Tibial artery (tissue), 4 donors: Measurements from ENCODE around the gene TBX4.

ENCODE experiments used
- DNase-seq, 2 donors: peaks; one replicate each; pipeline ENCODE4 v3.0.0-alpha.2; 2019
- H3K27ac ChIP-seq, 2 donors: fragments of 200-600 bp; sonication (generic) in 1 of 2; 1 replicate in 1 of 2; 2 replicates in 1 of 2; pipeline ENCODE4 v1.5.1; 2018 to 2019; ENCODE audit warnings: mild to moderate bottlenecking in 1 of 2
- H3K27me3 ChIP-seq, 2 donors: fragments of 200-600 bp; sonication (generic) in 1 of 2; one replicate each; pipeline versions ENCODE4 v1.5.1 to v1.6.0; 2016 to 2019
- H3K36me3 ChIP-seq, 3 donors: fragments of 200-600 bp; sonication (generic) in 2 of 3; one replicate each; pipeline ENCODE4 v1.5.1; 2016 to 2019; ENCODE audit warnings: mild to moderate bottlenecking in 2 of 3
- H3K4me1 ChIP-seq, 4 donors: fragments of 200-600 bp; sonication (generic) in 2 of 4; 1 replicate in 3 of 4; 2 replicates in 1 of 4; pipeline ENCODE4 v1.5.1; 2016 to 2019
- H3K4me3 ChIP-seq, 2 donors: fragments of 200-600 bp; sonication (generic) in 1 of 2; 1 replicate in 1 of 2; 2 replicates in 1 of 2; pipeline ENCODE4 v1.5.1; 2018 to 2019; ENCODE audit warnings: mild to moderate bottlenecking in 2 of 2
- H3K9me3 ChIP-seq, 3 donors: fragments of 200-600 bp; sonication (generic) in 1 of 3; one replicate each; pipeline ENCODE4 v1.5.1; 2016 to 2019
- intact Hi-C: fragments of 100-400 bp; cut with DNase I; formaldehyde crosslinking; loops from one replicate; pipeline ENCODE4 v1.15.0; 2023; ENCODE audit warnings: low total_unique reads
- TF ChIP-seq, protein P1 (sequence below), 2 experiments: fragments of 200-600 bp in 1 of 2; fragments of 450-650 bp in 1 of 2; IDR thresholded peaks; one replicate each; pipeline ENCODE4 v1.5.1; 2017 to 2019; ENCODE audit warnings: antibody characterized with exemption in 2 of 2, mild to moderate bottlenecking in 1 of 2, moderate library complexity in 1 of 2

TBX4 gene

GRCh38 chr17:61414141-61414935 lies 37.9 kb upstream of the TBX4 start:
- Histone ChIP-seq H3K27me3 (no peaks in the 10 kb centered on the region), H3K27ac (peak overlapping the region; percentile 14 to 98), H3K4me1 (peaks cover 0 to 62% (median 47%) of the 10 kb centered on the region in 4 donors), H3K9me3 (no peaks in the 10 kb centered on the region), H3K4me3 (no peak overlapping the region), H3K36me3 (no peaks in the 10 kb centered on the region)
- intact Hi-C loops, result loop anchor here (5.0 to 10.0 kb wide), 4 partner anchors 420 to 737 kb away; partner anchors contain the start of genes BCAS3, BRIP1 and MED13
- peak; percentile 21 to 73 for DNase-seq
- TF ChIP-seq, protein P1, sequence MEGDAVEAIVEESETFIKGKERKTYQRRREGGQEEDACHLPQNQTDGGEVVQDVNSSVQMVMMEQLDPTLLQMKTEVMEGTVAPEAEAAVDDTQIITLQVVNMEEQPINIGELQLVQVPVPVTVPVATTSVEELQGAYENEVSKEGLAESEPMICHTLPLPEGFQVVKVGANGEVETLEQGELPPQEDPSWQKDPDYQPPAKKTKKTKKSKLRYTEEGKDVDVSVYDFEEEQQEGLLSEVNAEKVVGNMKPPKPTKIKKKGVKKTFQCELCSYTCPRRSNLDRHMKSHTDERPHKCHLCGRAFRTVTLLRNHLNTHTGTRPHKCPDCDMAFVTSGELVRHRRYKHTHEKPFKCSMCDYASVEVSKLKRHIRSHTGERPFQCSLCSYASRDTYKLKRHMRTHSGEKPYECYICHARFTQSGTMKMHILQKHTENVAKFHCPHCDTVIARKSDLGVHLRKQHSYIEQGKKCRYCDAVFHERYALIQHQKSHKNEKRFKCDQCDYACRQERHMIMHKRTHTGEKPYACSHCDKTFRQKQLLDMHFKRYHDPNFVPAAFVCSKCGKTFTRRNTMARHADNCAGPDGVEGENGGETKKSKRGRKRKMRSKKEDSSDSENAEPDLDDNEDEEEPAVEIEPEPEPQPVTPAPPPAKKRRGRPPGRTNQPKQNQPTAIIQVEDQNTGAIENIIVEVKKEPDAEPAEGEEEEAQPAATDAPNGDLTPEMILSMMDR (IDR thresholded peaks at IDR 0.05), result no peak

GRCh38 chr17:61414936-61415251 lies 37.3 kb upstream of the TBX4 start:
- no peaks in the 10 kb centered on the region for H3K36me3 ChIP-seq
- no peak overlapping the region for H3K4me3 ChIP-seq
- intact Hi-C loops, result loop anchor here (5.0 to 10.0 kb wide), 4 partner anchors 420 to 738 kb away; partner anchors contain the start of genes BCAS3, BRIP1 and MED13
- H3K27me3 ChIP-seq, result no peaks in the 10 kb centered on the region
- no peaks in the 10 kb centered on the region for H3K9me3 ChIP-seq
- no peak for DNase-seq
- H3K27ac ChIP-seq, result peak overlapping the region; percentile 14 to 98
- TF ChIP-seq, protein P1 (IDR thresholded peaks at IDR 0.05), result no peak
- H3K4me1 ChIP-seq, result peaks cover 0 to 58% (median 44%) of the 10 kb centered on the region in 4 donors

DNA sequence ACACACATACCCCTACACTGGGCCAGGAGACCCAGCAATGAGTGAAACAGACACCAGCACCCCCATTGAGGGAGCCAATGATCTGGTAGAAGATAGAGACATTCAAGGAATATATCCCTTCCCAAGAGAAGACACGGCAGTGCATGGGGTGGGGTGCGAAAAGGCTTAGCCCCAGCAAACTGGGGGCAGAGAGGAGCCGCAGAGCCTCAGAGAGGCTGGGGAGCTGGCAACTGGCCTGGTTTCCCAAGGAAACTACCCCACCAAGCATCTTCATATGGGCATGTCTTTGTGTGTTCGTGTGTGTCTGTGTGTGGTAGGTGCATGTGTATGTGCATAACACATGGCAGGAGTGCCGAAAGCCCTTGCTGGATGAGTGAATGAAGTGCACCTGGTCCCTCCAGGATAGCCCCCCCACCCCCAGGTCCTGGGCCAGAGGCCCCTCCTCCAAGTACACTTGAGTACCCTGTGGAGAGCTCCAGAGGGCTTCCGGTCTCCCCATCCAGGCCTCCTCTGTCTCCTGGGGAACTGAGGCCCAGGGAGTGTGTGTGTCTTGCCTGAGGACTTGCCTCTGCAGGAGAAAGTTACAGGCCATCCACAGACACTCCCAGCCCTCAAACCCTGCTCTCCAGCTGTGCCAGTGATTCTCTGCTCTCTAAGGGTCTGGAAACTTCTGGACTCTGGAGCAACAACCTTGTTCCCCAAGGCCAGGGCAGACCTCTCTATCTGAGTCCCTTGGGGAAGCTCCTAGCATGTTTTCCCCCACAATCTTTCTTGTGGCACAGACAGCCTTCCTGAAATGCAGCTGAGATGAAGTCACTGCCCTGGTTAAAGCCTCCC lies 36.6 kb upstream of the TBX4 start:
- Histone ChIP-seq H3K36me3 (no peaks in the 10 kb centered on the region), H3K27ac (peak overlapping the region; percentile 77 to 98), H3K4me3 (no peak overlapping the region), H3K9me3 (no peaks in the 10 kb centered on the region), H3K27me3 (no peaks in the 10 kb centered on the region), H3K4me1 (peaks cover 0 to 52% (median 37%) of the 10 kb centered on the region in 4 donors)
- intact Hi-C loops, result loop anchor here (2.0 to 10.0 kb wide), 3 partner anchors 137 to 449 kb away; partner anchors contain the start of gene BRIP1
- DNase-seq, result no peak
- TF ChIP-seq, protein P1 (IDR thresholded peaks at IDR 0.05), result no peak

- no peaks in the 10 kb centered on the region for H3K9me3 ChIP-seq
- DNase-seq, result no peak
- H3K4me1 ChIP-seq, result peaks cover 0 to 46% (median 35%) of the 10 kb centered on the region in 4 donors
- peak overlapping the region; percentile 77 to 98 for H3K27ac ChIP-seq
- H3K36me3 ChIP-seq, result no peaks in the 10 kb centered on the region
- H3K4me3 ChIP-seq, result peak overlapping the region in 1 of 2 donors; percentile 24
- H3K27me3 ChIP-seq, result peaks cover 0 to 4% of the 10 kb centered on the region in 2 donors
- TF ChIP-seq, protein P1 (IDR thresholded peaks at IDR 0.05), result no peak
- intact Hi-C loops, result loop anchor here (2.0 to 10.0 kb wide), 3 partner anchors 137 to 449 kb away; partner anchors contain the start of gene BRIP1
These were observed 36.0 kb upstream of the TBX4 start for GRCh38 chr17:61416211-61416539.

DNA sequence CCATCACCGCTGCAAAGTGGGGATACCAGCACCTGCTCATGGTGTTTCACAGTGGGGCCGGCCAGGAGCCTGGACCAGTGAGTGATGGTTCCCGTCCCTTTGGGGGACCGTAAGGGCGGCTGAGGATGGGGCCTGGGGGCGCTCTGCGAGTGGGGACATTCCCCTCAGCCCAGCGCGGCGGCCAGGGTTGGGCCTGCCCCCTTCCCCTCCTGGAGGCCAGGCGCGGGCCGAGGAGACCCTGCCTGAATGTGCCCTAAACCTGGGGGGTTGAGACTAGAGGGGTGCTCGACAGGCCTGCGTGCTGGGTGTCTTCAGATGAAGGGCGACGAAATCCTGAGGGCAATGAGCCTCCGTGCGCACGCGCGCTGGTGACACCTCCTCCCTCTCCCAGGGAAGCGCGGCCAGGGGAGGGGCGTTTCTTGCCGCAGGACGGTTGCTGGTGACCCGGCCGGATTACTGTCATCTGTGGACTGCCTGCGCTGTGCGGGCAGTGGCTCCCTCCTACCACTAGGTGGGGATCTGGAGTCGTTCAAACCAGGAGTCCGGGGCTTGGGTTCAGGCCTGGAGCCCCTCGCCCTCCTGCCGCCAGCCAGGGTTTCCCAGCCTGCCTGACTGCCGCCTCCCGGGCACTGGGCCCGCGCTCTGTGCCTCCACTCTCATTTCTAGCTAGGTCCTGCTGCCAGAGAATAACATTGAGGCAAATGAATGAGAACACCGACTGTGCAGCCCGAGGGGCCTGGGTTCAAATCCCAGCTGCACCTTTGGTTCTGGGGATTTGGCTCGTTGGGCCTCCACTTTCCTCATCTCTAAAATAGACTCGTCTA lies 35.5 kb upstream of the TBX4 start:
- Histone ChIP-seq H3K4me3 (peak overlapping the region; percentile 24 to 45), H3K9me3 (no peaks in the 10 kb centered on the region), H3K27me3 (peaks cover 0 to 10% of the 10 kb centered on the region in 2 donors), H3K36me3 (no peaks in the 10 kb centered on the region), H3K27ac (peak overlapping the region; percentile 77 to 98), H3K4me1 (peaks cover 0 to 46% (median 33%) of the 10 kb centered on the region in 4 donors)
- intact Hi-C loops, result loop anchor here (2.0 to 10.0 kb wide), 3 partner anchors 136 to 448 kb away; partner anchors contain the start of gene BRIP1
- peak; percentile 86 to 91 for DNase-seq
- TF ChIP-seq, protein P1 (IDR thresholded peaks at IDR 0.05), result peak; percentile 90 to 99
